ENCODE measurements around the gene EPHA7.

Gene EPHA7

GRCh38 chr6:93392797-93393196 lies 26.6 kb downstream of the EPHA7 start:
- DNase-seq = no peak

DNA sequence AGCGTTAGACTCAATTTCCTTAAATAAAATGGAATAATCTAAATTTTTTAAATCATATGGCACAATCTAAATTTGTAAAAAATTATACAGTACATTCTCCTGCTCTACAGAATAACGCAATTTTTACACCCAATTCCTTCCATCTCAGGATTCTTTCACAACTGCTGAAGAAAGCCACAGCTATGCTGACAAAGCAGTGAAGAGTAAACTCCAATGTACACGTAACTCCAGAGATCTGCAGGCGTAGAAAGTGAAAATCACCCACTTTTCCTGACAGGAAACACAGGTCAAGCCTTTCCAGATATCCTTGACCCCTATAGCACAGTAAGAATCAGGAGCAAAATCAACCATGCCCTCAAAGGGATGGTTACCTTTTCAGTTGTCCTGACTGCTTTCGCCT lies 27.4 kb downstream of the EPHA7 start:
- DNase-seq = no peak

GRCh38 chr6:93389192-93389591 lies 30.2 kb downstream of the EPHA7 start:
- DNase-seq = no peak

DNA sequence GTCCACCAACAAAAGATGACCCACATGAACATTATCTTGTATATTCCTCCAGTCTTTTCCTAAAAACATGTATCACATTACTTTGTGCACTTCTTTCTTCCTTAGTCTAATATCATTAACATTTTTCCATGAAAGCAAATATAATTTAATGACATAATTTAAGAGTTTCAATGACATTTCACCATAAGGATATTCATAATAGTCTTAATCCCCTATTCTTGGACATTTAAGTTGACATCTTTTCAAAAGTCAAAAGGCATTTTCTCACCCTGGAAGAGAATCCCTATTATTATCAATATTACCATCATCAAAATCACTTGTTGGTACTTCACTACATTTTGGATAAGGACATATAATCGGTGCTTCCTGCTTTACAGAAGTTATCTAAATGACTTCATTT lies 31.3 kb downstream of the EPHA7 start:
- no peak for DNase-seq

DNA sequence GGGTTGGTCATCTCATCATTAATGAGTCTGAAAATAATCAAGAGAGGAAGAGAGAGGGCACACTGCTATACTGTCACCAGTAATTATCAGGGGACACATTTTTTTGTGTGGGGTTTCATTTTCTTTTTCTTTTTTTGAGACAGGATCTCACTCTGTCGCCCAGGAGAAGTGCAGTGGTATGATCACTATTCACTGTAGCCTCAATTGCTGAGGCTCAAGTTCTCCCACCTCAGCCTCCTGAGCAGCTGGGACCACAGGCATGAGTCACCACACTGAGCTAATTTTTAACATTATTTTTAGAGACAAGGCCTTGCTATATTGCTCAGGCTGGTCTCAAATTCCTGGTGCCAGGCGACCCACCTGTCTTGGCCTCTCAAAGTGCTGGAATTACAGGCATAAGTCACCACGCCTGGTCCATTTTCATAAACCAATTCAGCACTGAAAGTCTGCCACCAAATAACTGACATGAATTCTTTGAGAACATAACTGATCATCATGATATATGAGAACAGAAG lies 43.3 kb downstream of the EPHA7 start:
- DNase-seq = no peak

- no peak for DNase-seq
Measured at GRCh38 chr6:93373445-93373844, 45.9 kb downstream of the EPHA7 start.

DNA sequence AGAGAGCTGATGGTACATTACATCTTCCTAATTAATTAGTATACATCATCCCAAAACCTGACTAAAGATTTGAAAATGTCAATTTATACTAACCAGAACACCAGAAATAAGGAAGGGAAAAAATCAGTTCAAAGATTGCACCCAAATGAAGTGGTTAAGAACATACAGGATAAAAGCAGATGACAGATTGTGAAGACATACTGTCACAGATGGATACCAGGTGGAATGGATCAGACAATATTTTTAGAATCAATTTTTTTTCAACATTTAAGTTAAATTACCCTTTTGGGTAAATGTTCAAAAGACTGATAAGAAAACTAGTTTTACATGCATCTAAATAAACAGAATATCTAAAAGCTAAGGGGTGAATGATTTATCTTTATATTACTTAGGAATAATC lies 47.6 kb downstream of the EPHA7 start:
- no peak for DNase-seq

DNA sequence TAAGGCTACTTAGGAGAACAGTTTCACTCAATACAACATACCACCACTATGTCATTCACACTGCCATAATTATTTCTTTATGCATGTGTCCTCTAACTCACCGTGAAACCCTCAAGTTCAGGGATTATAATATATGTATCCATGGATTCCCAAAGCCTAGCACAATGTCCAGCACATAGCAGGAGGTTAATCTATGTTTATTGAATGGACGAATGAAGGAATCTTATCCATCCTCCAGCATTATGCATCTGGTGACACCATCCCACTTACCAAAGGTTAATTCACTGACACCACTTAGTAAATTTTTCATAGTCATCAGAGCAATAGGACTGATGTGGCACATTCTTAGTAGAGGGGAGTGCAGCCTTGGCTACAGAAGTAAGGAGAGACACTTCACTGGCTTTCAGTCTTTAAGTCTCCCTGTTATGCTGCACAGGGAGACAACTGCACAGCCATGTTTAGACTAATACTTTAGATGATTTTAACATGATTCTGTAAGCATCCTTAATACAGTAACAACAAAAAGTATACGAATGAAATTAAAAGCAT lies 49.7 kb downstream of the EPHA7 start:
- no peak for DNase-seq

DNA sequence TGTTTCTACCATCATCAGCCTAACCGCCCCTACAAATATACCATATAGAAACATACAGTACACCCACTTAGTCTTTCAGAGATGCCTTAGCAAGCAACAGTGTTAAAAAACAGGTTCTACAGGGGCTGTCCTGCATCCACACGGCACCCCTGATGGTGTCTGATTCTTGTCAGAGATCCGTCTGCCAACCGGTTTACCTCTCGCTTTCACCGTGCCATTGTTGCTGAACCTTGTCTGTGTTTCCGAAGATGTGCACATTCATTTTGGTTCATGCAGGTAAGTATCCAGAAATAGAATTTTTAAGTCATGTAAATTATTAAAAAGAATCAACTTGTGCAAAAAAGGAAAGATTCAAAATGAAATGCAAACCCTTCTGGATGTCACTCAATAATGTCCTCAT lies 52.9 kb downstream of the EPHA7 start:
- no peak for DNase-seq

DNA sequence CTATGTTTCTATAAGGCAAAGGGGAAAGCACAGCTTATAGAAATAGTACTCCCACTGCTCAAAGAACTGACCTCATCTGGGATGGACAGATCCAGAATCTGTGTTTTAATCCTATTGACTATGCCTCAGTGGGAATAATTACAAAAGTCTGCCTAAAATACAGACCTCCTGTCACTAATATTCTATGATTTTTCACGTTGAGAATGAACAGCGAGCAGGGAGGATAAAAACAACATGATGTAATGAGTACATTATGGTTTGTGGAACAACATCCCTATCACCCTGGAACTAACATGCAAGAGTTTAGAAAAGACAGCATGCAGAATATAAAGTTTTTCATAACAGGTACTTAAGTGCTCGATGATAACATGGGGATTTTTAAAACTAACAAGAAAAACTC lies 53.9 kb downstream of the EPHA7 start:
- DNase-seq = no peak

DNA sequence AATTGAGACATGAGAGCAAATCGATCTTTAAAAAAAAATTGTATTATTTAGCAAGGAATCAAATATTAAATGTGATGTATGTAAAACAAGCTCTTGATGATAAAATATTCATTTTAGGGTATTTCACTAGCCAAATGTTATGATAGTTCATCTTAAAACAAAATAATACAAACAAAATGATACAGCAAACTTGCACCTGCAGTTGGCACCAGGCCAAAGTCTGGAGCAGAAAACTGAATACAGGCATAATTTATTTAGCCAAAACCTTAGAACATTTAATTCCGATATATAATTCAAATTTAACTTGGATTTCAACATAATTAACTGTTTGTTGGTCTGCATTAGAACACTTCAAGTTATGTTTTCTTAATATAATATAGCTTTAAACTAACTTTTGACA lies 60.9 kb downstream of the EPHA7 start:
- DNase-seq = no peak

GRCh38 chr6:93352604-93353003 lies 66.8 kb downstream of the EPHA7 start:
- no peak for DNase-seq

DNA sequence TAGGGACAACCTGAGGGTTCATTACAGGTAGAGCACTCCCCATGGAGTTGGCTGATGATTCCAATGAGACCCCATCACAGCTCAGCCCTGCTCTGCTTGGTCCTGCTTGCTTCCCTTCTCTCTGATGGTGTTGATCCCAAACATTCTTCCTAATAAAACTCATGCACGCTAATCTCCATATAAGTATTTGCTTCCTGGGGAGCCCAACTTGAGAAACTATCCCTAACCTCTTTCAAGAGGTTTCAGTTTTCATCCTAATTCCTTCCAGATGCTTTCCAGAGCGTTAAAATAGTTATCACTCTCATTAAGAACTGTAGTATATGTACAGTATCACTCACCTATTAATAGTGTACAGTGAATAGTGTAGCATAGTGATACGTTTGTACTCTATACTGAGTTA lies 68.1 kb downstream of the EPHA7 start:
- no peak for DNase-seq

- DNase-seq = no peak
Measured at GRCh38 chr6:93350774-93351173, 68.6 kb downstream of the EPHA7 start.

GRCh38 chr6:93344333-93344835 lies 75.0 kb downstream of the EPHA7 start:
- DNase-seq = no peak

DNA sequence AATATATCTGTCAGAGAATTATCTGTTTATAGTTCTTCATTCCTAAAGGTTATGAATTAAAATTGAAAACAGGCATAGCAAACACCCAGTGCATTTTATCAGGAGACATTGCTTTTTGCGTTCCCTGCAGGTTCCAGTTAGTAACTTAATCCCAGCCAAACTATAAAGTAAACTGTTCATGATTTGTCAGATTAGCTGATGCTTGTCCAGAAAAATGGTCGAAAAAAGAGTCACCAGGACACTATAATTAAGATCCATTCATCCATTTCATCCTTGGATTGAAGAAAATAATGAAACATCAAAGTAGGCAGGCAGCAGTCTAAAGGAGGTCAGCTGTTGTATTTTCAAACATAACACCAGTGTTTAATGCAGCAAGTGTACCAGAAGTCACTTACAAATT lies 75.9 kb downstream of the EPHA7 start:
- no peak for DNase-seq

DNA sequence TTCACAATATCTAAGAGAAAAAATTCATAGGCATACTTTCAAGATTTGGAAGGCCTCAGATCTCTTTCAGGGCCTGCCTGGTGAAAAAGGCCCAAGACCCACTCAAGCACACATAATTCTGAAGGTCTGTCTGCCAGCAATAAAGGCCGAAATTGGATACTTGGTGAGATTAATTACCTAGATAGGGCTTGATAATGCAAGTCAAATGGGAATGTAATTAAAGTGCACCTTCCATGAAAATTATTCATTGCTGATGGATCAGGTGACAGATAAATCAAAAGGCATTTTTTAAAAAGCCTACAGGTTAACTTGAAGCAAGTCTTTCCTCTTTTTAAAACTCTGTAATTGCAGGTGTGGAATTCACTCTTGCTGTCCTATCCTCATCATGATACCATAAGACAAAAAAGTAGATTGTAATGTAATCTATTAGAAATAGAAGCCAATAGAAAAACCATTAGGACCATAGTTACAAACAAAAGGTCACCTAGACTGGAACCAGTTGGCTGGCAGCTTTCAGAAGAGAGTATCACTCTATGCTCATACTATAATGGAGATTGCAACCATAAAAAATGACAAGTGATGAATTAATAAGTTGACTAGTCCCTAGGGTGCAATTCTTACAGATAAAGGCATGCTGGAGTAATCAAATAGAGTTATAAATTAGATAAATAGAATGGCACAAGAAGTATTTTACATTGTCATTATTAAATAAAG lies 77.3 kb downstream of the EPHA7 start:
- no peak for DNase-seq

DNA sequence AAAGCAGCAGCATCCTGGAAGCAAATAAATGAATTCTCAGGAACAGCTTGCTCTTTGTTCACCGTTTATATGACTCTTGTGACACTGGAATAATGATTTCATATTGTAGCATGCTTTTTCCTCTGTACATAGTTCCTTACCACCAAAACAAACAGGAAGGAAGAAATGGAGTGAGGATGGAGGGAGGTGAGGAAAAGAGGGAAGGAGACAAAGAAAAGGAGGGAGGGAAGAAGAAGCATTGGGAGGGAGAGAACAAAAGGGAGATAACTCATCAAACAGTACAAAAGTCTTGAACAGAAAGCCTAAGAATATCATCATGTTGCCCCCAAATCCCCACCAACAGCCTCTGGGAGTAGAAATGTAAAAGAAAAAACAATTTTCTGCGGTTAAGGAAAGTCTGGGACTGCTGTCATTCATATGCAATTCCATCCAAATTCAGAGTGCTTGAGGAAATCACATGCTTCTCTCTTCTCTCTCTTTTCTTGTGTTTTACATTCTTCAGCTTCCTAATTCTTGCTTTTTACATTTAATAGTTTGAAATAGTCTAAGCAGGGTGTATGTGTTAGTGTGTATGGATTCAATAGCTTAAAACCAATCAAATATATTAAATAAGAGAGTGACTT lies 81.5 kb downstream of the EPHA7 start:
- no peak for DNase-seq

- no peak for DNase-seq
Measured at GRCh38 chr6:93337014-93337413, 82.3 kb downstream of the EPHA7 start.

DNA sequence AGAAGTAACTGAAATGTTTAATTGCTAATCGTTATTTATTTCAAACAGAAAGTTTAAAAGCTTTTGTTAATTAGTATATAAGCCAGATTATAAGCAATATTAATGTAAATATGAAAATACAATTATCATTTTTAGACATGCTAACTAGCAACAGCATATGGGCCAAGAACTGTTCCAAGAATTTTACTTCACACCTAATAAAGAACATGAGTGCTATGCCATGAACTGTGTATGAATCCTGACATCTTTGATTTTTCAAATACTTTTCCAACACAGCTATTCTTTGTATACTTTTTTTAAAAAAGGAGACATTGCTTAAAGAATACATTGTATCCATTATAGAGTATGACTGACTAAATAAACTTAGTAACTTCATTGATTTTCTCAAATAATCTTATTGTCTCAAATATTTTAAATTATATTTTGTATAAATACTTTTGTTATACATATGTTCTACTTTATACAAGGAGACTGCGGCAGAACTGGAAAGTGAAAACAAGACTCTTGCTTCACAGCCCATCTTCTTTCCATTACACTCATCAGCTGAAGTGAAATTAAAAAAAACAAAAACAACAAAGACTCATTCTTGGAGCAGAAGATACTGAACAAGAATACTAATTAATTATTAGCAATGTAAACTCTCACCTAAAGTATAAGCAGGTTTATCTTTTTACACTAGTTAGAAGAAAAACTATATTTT lies 89.9 kb downstream of the EPHA7 start:
- DNase-seq = no peak

GRCh38 chr6:93327857-93328256 lies 91.5 kb downstream of the EPHA7 start:
- DNase-seq = no peak

DNA sequence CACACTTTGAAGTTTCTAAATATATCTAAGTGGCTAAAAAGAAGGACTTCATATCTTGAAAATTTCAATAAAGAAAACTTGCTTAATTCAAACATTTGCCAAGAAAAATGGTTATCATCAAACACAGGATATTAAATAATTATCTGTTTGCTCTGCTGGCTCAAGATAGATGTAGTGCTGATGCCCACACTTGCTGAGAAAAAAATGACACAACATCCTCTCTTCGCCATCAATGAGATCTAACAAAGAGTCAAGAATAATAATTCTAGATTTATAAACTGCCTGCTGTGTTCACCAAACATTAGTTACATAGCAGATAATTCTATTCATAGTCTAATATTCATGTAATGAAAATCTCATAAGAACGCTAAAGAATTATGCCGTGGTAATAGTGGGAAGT lies 93.6 kb downstream of the EPHA7 start:
- no peak for DNase-seq

DNA sequence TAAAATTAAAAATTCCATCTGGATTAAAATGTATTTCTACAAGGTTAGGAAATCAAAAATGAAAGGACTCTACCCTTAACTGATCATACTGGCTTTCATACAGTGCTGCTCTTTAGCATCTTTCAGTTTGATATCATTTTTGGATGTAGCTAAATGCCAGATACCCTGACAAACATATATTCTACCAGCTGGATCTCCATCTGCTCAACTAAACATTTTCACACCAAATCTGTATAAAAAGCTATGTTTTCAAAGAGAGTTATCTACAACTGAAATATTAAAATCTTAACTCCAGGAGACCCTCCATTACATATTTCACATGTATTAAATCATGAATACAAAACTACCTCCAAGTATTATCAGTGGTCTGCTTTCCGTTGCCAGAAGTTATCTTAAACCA lies 95.7 kb downstream of the EPHA7 start:
- DNase-seq = no peak

- DNase-seq = no peak
Measured at GRCh38 chr6:93322651-93323050, 96.7 kb downstream of the EPHA7 start.

All from stimulated activated CD4-positive, alpha-beta T cell treated with anti-CD3 and anti-CD28 coated beads, Interleukin-1b, Interleukin-23, amount 100 ng/mL, for 48 hours (primary cell).